K562 (cell line): Measurements from ENCODE around the gene CSF2. TPM values are rescaled to one million over a fixed set of nuclear protein-coding genes. Genes with fewer than 3 reads are reported as not detected.

Experiments used
- C11orf30 ChIP-seq: fragments of 450-650 bp; IDR thresholded peaks from 2 replicates; pipeline ENCODE4 v1.6.1; 2016; ENCODE audit warnings: low read depth, mild to moderate bottlenecking
- E2F5 ChIP-seq: sonication (generic); formaldehyde crosslinking; IDR thresholded peaks from 2 replicates; pipeline ENCODE4 v1.8.0; 2022; ENCODE audit warnings: mild to moderate bottlenecking, missing genetic modification reagents
- HDAC1 ChIP-seq, 2 experiments: fragments of 450-650 bp; IDR thresholded peaks; 2 replicates each; pipeline ENCODE4 v1.6.1; 2016 to 2017; ENCODE audit warnings: inconsistent platforms in 1 of 2, mild to moderate bottlenecking in 1 of 2, moderate library complexity in 1 of 2
- MAFG ChIP-seq: fragments of 450-650 bp; conservative IDR thresholded peaks from 2 replicates; pipeline ENCODE4 v1.6.1; 2016; ENCODE audit warnings: missing genetic modification characterization, missing compliant biosample characterization
- MAFK ChIP-seq: IDR thresholded peaks from 2 replicates; pipeline ENCODE4 v1.6.1; 2011; ENCODE audit warnings: low read length, improper control_type of control experiment
- MEIS2 ChIP-seq: fragments of 450-650 bp; IDR thresholded peaks from 2 replicates; pipeline ENCODE4 v1.6.1; 2014; ENCODE audit warnings: mild to moderate bottlenecking; ENCODE audit not compliant: partially characterized antibody
- NR1H2 ChIP-seq: sonication (generic); formaldehyde crosslinking; IDR thresholded peaks from 2 replicates; pipeline ENCODE4 v1.4.0; 2020; ENCODE audit warnings: mild to moderate bottlenecking, missing genetic modification reagents
- TEAD2 ChIP-seq: fragments of 450-650 bp; IDR thresholded peaks from 2 replicates; pipeline ENCODE4 v1.6.1; 2016; ENCODE audit warnings: missing genetic modification characterization, control low read depth, missing compliant biosample characterization
- ZC3H11A ChIP-seq: IDR thresholded peaks from 2 replicates; pipeline ENCODE4 v1.6.1; 2012; ENCODE audit warnings: low read depth, low read length, improper control_type of control experiment
- ZKSCAN1 ChIP-seq: fragments of 150-350 bp; IDR thresholded peaks from 2 replicates; pipeline ENCODE4 v1.6.1; 2016; ENCODE audit warnings: low read depth, low read length
- ZNF316 ChIP-seq: fragments of 450-650 bp; IDR thresholded peaks from 2 replicates; pipeline ENCODE4 v1.6.1; 2016
- ZNF436 ChIP-seq: fragments of 250-450, 450-650 bp; sonication (Bioruptor Pico); formaldehyde crosslinking; IDR thresholded peaks from 2 replicates; pipeline ENCODE4 v1.7.0; 2020; ENCODE audit warnings: mild to moderate bottlenecking
- ZNF778 ChIP-seq: fragments of 450-650 bp; formaldehyde crosslinking; IDR thresholded peaks from 2 replicates; pipeline ENCODE4 v1.4.0; 2020; ENCODE audit warnings: mild to moderate bottlenecking, moderate library complexity
- polyA plus RNA-seq, 8 experiments: library from polyadenylated mRNA; depleted of rRNA in 4 of 8; stranded (reverse) in 5 of 8; unstranded in 3 of 8; fragments of >200 nt; fragmentation: Nextera tagmentation in 2 of 8; fragmentation: Illumina TruSeq in 1 of 8; extraction: Ambion mirVana in 2 of 8; extraction: Trizol in 1 of 8; gene quantifications; 2 replicates each; pipeline versions ENCODE4 v1.2.1 to v1.2.3, GENCODE V29; 2011 to 2014; ENCODE audit warnings: inconsistent platforms in 1 of 8, missing spikeins in 1 of 8
- total RNA-seq, 7 experiments: library from RNA; depleted of rRNA in 6 of 7; stranded (reverse); fragments of >200 nt in 6 of 7; fragmentation: Illumina TruSeq in 2 of 7; extraction: Trizol in 2 of 7; gene quantifications; 2 replicates each; pipeline versions ENCODE4 v1.2.1 to v1.2.3, GENCODE V29; 2011 to 2021; ENCODE audit warnings: low replicate concordance in 1 of 7

CSF2 gene
- total and polyA plus RNA-seq, 9 of the 15 experiments (the other 6 are each of a cell fraction or from before 2014, with no cell fraction given) = 0.25 to 0.29 TPM; not detected in 7

GRCh38 chr5:132059043-132059695 is 14.4 kb upstream of the CSF2 start (continued):
- TF ChIP-seq NR1H2 = no peak
- no peak for TF ChIP-seq TEAD2 (tag)
- no peak for TF ChIP-seq ZNF778 (CRISPR knock-in tag)
- TF ChIP-seq MEIS2 = no peak
- no peak for TF ChIP-seq E2F5 (CRISPR knock-in tag)
- TF ChIP-seq MAFG (tag) = peak; percentile 74
- TF ChIP-seq ZKSCAN1 = no peak
- TF ChIP-seq ZNF436 = no peak
- no peak for TF ChIP-seq ZC3H11A
- peak; percentile 93 for TF ChIP-seq ZNF316
- TF ChIP-seq C11orf30 = peak; percentile 88
- peak; percentile 64 for TF ChIP-seq MAFK
- TF ChIP-seq HDAC1 (IDR thresholded peaks at IDR 0.05) = no peak
- TF ChIP-seq, all 486 proteins: peak for 5
